ENCODE data around the gene DCN. TPM values are rescaled to one million over a fixed set of nuclear protein-coding genes. Genes with fewer than 3 reads are reported as not detected.

The DCN gene, protein sequence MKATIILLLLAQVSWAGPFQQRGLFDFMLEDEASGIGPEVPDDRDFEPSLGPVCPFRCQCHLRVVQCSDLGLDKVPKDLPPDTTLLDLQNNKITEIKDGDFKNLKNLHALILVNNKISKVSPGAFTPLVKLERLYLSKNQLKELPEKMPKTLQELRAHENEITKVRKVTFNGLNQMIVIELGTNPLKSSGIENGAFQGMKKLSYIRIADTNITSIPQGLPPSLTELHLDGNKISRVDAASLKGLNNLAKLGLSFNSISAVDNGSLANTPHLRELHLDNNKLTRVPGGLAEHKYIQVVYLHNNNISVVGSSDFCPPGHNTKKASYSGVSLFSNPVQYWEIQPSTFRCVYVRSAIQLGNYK
- 0.36 and 21.3 TPM in 2 replicates for total RNA-seq

DNA sequence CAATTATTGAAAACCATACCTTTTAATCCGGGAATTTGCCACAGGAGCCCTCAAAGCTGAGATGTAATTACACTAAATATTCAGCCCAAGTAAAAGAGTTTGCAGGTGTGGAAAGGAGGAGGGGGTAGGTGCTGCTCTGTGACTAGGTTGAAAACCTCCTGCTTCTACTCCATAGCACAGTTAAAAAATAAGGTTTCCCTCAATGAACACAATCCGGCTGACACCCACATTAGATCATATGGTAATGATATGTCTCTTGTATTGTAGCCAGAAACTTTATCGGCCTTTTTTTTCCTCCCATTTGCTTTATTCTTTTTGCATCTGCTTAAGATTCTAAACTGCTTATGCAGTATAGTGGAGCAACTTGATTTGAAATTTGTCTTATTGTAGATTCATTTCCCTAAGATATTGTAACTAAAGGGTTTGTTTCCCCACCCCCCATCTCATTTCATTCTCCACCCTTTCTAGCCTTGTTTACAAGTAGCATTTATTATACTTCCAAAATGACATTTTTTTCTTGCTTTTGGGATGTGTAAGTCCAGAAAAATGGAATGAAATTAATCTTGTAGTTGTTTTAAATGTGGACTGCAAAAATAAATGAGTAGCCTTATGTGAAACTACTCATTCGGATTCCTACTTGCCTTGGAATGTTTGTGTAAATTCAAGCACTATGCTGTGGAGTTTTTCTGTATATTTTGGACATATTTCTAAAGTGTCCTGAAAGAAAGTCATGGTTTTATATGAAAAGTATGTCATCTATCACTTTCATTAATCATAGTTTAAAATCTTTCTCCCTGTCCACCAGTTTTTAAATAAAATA, at the start of gene DCN:
TSS of gene DCN (minus strand) at position 182 of the 820 bp plus-strand sequence. CDS start 4,265 bp downstream, outside the sequence.

GRCh38 chr12:91111366-91112325, 71.0 kb downstream of the DCN start, which contains the start of gene LUM:
Gene LUM, minus strand, starts transcription at chr12:91111494. Its CDS starts 2,515 bp downstream, at chr12:91108979.

Other genes with a start within 250 kb of the DCN start
- not detected in 2 replicates for gene CCER1, start 227.6 kb downstream of the DCN start, total RNA-seq
- gene EPYC, start 177.8 kb downstream of the DCN start, total RNA-seq = not detected in 2 replicates
- gene KERA, start 124.8 kb downstream of the DCN start, total RNA-seq = not detected in 2 replicates
- 0.18 and 1.2 TPM in 2 replicates for gene LUM, start 71.3 kb downstream of the DCN start, total RNA-seq